B cell (primary cell): ENCODE data around the gene SYCE3. TPM values are rescaled to one million over a fixed set of nuclear protein-coding genes. Genes with fewer than 3 reads are reported as not detected.
A peak's percentile ranks its signal among the peaks of the same experiment; 100 is the strongest.

Experiments
- ATAC-seq: fragments of 200-7000 bp; cut with Tn5 transposase; one replicate; pipeline ENCODE4 v1.10.0; 2021; ENCODE audit warnings: low read depth, mild to moderate bottlenecking, moderate number of reproducible peaks, moderate library complexity
- CTCF ChIA-PET: fragments of 350-600 bp; sonication (Branson Sonifier 250); formaldehyde crosslinking; loops from one replicate; lab custom pipeline; 2021; ENCODE audit warnings: antibody characterized with exemption, inconsistent platforms; lab: Charles Lee
- POLR2A ChIA-PET: fragments of 350-600 bp; sonication (Branson Sonifier 250); formaldehyde crosslinking; loops from one replicate; lab custom pipeline; 2021; ENCODE audit warnings: antibody characterized with exemption; lab: Charles Lee
- DNase-seq: peaks from one replicate; pipeline ENCODE4 v3.0.0; 2013
- H2AFZ ChIP-seq: 2 replicates; pipeline ENCODE4 v1.6.1; 2012; ENCODE audit warnings: mild to moderate bottlenecking, low read depth, low read length; ENCODE audit not compliant: insufficient read depth, poor library complexity, severe bottlenecking
- H3K27ac ChIP-seq, 2 donors: 1 replicate in 1 of 2; 2 replicates in 1 of 2; pipeline ENCODE4 v1.5.1; 2012 to 2013; ENCODE audit warnings: low read length in 2 of 2, mild to moderate bottlenecking in 2 of 2, moderate library complexity in 1 of 2
- H3K27me3 ChIP-seq, 4 experiments: fragments of 200-600 bp in 1 of 4; sonication (generic) in 1 of 4; replicated peaks in 1 of 4; 1 replicate in 2 of 4; 2 replicates in 2 of 4; pipeline versions ENCODE4 v1.6.1 to v1.7.0; 2013 to 2016; ENCODE audit warnings: low read length in 3 of 4, mild to moderate bottlenecking in 2 of 4, mixed read lengths in 1 of 4, moderate library complexity in 1 of 4; ENCODE audit not compliant: insufficient read depth in 4 of 4, control insufficient read depth in 3 of 4; ENCODE audit errors: control extremely low read depth in 1 of 4
- H3K36me3 ChIP-seq, 2 experiments: replicated peaks in 1 of 2; 1 replicate in 1 of 2; 2 replicates in 1 of 2; pipeline versions ENCODE4 v1.6.1 to v1.7.1; 2013; ENCODE audit warnings: low read length in 1 of 2; ENCODE audit not compliant: insufficient read depth in 2 of 2, control insufficient read depth in 1 of 2; ENCODE audit errors: control extremely low read depth in 1 of 2, extremely low read depth in 1 of 2
- H3K4me1 ChIP-seq, 2 donors: fragments of 200-600 bp in 1 of 2; sonication (generic) in 1 of 2; 1 replicate in 1 of 2; 2 replicates in 1 of 2; pipeline versions ENCODE4 v1.5.1 to v1.6.1; 2013 to 2017; ENCODE audit warnings: low read length in 2 of 2; ENCODE audit not compliant: control insufficient read depth in 2 of 2, insufficient read depth in 2 of 2
- H3K4me2 ChIP-seq: replicated peaks from 2 replicates; pipeline ENCODE3; 2012; ENCODE audit warnings: mild to moderate bottlenecking, low read depth, low read length; ENCODE audit not compliant: poor library complexity, severe bottlenecking
- H3K4me3 ChIP-seq, 5 experiments: fragments of 200-600 bp in 1 of 5; sonication (generic) in 1 of 5; 1 replicate in 3 of 5; 2 replicates in 2 of 5; pipeline versions ENCODE4 v1.5.1 to v1.7.0; 2011 to 2016; ENCODE audit warnings: low read length in 4 of 5, mild to moderate bottlenecking in 4 of 5, low read depth in 2 of 5, control low read depth in 1 of 5, moderate library complexity in 1 of 5; ENCODE audit not compliant: insufficient read depth in 1 of 5; ENCODE audit errors: control extremely low read depth in 1 of 5, extremely low read depth in 1 of 5
- H3K79me2 ChIP-seq: fragments of 200-600 bp; sonication (generic); one replicate; pipeline ENCODE4 v1.6.0; 2016; ENCODE audit warnings: low read length; ENCODE audit not compliant: control insufficient read depth, insufficient read depth
- H3K9ac ChIP-seq: fragments of 200-600 bp; sonication (generic); 2 replicates; pipeline ENCODE4 v1.6.1; 2017; ENCODE audit warnings: mild to moderate bottlenecking, low read length, moderate library complexity
- H3K9me3 ChIP-seq, 3 donors: one replicate each; pipeline versions ENCODE4 v1.6.1 to v1.7.1; 2013; ENCODE audit warnings: low read length in 2 of 3; ENCODE audit not compliant: control insufficient read depth in 2 of 3, insufficient read depth in 1 of 3; ENCODE audit errors: control extremely low read depth in 1 of 3
- H4K20me1 ChIP-seq: 2 replicates; pipeline ENCODE4 v1.6.0; 2012; ENCODE audit warnings: mild to moderate bottlenecking, low read length; ENCODE audit not compliant: insufficient read depth, control insufficient read depth, poor library complexity, severe bottlenecking
- H3K27ac Mint-ChIP-seq: one replicate; pipeline ENCODE4 v1.8.0; 2021; ENCODE audit warnings: mixed read lengths
- H3K27me3 Mint-ChIP-seq: one replicate; pipeline ENCODE4 v1.8.0; 2021; ENCODE audit warnings: mixed read lengths
- H3K4me1 Mint-ChIP-seq: one replicate; pipeline ENCODE4 v1.8.0; 2021; ENCODE audit warnings: mixed read lengths
- H3K4me3 Mint-ChIP-seq: one replicate; pipeline ENCODE4 v1.8.0; 2021; ENCODE audit warnings: mixed read lengths
- H3K9me3 Mint-ChIP-seq: one replicate; pipeline ENCODE4 v1.8.0; 2022; ENCODE audit warnings: mixed read lengths; ENCODE audit not compliant: insufficient read depth
- EZH2 ChIP-seq: IDR thresholded peaks from 2 replicates; pipeline ENCODE4 v1.6.1; 2012; ENCODE audit warnings: borderline replicate concordance, low read depth, mild to moderate bottlenecking, moderate library complexity, low read length; ENCODE audit not compliant: insufficient read depth, poor library complexity, severe bottlenecking
- WGBS: methylation state at CpG from one replicate; pipeline ENCODE4 v1.1.5; 2013; ENCODE audit warnings: missing lambda C conversion rate; ENCODE audit not compliant: insufficient coverage; 5-methylcytosine and 5-hydroxymethylcytosine counted together
- intact Hi-C: fragments of 100-400 bp; cut with micrococcal nuclease; formaldehyde crosslinking; loops from one replicate; pipeline ENCODE4 v1.10.0; 2022
- polyA plus RNA-seq: library from polyadenylated mRNA; depleted of rRNA; stranded (reverse); fragments of >200 nt; gene quantifications from 2 replicates; pipeline ENCODE4 v1.2.3, GENCODE V29; 2012
- total RNA-seq, 2 donors: library from RNA; stranded (reverse); fragments of 120-200 nt in 1 of 2; gene quantifications; 1 replicate in 1 of 2; 2 replicates in 1 of 2; pipeline versions ENCODE4 v1.2.3 to v1.2.4, GENCODE V29; 2013 to 2022
- TF ChIP-seq, protein P1 (sequence below): fragments of 200-600 bp; IDR thresholded peaks from one replicate; pipeline ENCODE4 v1.8.0; 2022; ENCODE audit warnings: antibody characterized with exemption, mild to moderate bottlenecking

Gene SYCE3
- total and polyA plus RNA-seq, 2 donors (not counting 1 experiment from before 2014, with no cell fraction given), result not detected

DNA sequence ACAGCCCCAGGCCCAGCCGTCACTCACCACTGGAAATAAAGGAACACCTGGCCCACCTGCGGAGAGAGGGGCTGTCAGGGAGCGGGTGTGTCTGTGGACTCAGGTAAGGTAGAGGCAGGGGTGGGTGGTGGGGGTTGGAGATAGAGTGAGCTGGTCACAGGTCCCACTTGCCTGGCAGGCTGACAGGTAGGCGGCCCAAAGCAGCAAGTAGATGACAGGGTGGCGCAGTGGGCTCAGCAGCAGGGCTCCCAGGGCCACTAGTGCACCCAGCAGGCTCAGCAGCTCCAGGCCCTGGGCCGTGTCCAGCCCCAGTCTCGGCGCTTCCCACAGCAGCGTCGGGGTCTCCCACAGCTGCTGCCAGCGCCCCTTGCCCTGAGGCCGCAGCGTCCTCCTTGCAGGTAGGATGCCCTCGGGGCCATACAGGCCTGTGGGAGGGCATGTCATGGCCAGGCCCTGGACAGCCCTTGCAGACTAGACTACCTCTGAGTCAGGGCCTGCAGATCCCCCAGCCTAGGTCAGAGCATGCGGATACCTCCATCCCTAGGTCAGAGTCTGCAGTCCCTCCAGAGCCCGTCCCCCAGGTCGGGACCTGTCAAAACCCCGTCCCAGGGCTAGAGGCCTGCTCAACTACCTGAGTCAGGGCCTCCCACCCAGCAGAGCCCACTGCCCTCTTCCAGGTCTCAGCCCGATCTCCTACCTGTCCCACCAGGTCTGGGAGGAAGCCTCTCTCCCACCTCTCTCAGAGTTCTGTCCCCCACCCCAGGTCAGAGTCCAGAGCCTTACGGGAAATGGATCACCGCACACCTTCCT, 55.9 kb downstream of the SYCE3 start:
- Histone ChIP-seq H3K9ac (peak overlapping the region; percentile 81), H3K27ac (peak overlapping the region; percentile 85 to 87), H3K36me3 (peaks cover 0 to 32% of the 10 kb centered on the region in 2 experiments), H3K4me1 (peaks cover 19 to 29% of the 10 kb centered on the region in 2 donors), H3K79me2 (peaks cover 47% of the 10 kb centered on the region), H3K27me3 (no peaks in the 10 kb centered on the region), H3K4me2 (peak overlapping the region; percentile 93), H3K4me3 (peak overlapping the region; percentile 38 to 92 (median 91)), H2AFZ (peak overlapping the region; percentile 78), H4K20me1 (peaks cover 30% of the 10 kb centered on the region), H3K9me3 (no peaks in the 10 kb centered on the region)
- H3K4me1 Mint-ChIP-seq, result peaks cover 27% of the 10 kb centered on the region
- H3K27ac Mint-ChIP-seq, result peak overlapping the region; percentile 90
- H3K27me3 Mint-ChIP-seq, result no peaks in the 10 kb centered on the region
- WGBS, result 55% methylated on average over 18 of the region's 21 CpGs
- TF ChIP-seq, protein P1, sequence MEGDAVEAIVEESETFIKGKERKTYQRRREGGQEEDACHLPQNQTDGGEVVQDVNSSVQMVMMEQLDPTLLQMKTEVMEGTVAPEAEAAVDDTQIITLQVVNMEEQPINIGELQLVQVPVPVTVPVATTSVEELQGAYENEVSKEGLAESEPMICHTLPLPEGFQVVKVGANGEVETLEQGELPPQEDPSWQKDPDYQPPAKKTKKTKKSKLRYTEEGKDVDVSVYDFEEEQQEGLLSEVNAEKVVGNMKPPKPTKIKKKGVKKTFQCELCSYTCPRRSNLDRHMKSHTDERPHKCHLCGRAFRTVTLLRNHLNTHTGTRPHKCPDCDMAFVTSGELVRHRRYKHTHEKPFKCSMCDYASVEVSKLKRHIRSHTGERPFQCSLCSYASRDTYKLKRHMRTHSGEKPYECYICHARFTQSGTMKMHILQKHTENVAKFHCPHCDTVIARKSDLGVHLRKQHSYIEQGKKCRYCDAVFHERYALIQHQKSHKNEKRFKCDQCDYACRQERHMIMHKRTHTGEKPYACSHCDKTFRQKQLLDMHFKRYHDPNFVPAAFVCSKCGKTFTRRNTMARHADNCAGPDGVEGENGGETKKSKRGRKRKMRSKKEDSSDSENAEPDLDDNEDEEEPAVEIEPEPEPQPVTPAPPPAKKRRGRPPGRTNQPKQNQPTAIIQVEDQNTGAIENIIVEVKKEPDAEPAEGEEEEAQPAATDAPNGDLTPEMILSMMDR, result no peak
- no peak for TF ChIP-seq EZH2
- CTCF ChIA-PET, result interaction anchor here (1.2 to 5.8 kb wide), 4 partner anchors 12 to 164 kb away, joined by 3 to 71 read pairs (median 6); partner anchors contain the start of genes SCO2 and SYCE3
- H3K4me3 Mint-ChIP-seq, result peak overlapping the region; percentile 95
- no peaks in the 10 kb centered on the region for H3K9me3 Mint-ChIP-seq
- POLR2A ChIA-PET, result interaction anchor here (0.5 to 1.9 kb wide), 9 partner anchors 14 to 114 kb away, joined by 3 to 20 read pairs (median 8); partner anchors contain the start of genes CHKB and TYMP
- intact Hi-C loops, result loop anchor here (1.0 to 5.0 kb wide), 2 partner anchors 38 to 165 kb away; partner anchors contain the start of gene PPP6R2
- DNase-seq (no peak), ATAC-seq (no peak)
